DMS79 (cell line): ENCODE data around the gene ACSS3.

ENCODE experiments used
- DNase-seq: peaks from one replicate; lab custom pipeline; 2025; lab: John Stamatoyannopoulos, UW

The ACSS3 gene

DNA sequence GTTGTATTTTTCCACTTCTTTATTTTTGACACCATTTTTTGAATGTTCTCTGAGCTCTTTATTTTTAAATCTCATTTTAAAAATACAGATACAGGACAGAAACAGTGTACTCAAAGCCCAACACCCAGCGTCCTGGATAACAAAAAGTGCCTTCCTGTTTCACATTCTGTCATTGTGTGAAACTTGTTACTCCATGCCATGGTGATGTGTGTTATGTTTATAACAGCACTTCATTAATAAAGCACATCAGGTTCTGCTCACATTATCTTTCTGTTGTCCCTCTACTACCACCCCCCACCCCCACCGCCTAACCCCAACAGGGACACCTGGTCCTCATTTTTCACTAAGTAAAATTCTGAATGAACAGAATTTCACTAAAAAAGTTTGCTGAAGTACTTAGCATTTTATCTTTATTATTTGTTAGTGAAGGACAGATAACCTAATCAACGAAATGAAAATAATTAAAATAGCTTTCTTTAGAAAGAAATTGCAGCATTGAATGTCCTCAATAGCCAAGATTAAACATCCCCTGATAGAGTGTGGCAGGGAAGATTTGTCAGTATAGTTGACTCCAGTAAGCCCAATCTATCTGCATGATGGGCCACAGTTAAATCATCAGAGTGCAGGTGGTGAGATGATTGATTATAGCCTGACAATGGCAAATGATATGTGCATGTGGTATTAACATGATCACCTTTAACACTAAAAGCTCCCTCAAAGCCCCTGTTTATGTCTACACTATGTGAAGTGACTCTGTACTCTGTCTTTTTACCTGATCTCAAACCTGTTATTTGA is 153.9 kb downstream of the ACSS3 start:
- no peak for DNase-seq

DNA sequence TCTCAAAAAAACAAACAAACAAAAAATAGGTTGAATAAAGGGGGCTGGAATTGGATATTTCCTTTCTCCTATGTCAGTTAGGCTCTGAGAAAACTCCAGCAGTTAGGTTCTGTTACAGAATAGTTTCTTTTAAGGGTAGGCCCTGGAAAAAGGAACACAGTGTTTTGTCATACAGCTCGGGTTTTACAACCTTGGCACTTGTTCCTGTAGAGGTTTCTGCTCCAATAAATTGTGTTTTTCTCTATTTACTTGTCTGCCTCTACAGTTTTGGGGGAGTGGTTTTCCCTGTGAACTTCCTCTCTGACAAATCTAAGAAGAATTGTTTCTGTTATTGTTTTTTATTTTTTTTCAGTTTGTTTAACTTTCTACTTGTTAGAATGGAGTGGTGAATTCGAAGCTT is 167.6 kb downstream of the ACSS3 start:
- DNase-seq, result no peak

- DNase-seq, result no peak
Measured at GRCh38 chr12:81245907-81246570, 168.2 kb downstream of the ACSS3 start.

DNA sequence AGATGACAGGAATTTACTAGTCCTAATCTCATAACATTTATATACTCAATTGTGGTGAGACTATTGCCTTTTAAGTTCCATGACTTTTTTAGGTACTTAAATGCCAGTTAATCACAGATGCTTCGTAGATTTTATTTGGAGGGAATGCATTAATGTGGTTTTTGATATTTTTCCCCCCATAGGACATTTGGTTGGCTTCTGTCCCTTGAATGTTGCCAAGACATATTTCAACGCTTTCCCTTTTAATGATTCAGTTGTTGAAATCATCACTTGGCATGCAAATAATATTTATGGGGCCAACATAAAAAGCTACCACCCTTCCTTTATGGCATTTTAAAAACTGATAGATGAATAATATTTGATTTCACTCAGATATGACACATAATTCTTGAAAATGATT is 172.1 kb downstream of the ACSS3 start:
- DNase-seq, result no peak

GRCh38 chr12:81252228-81252627 is 174.3 kb downstream of the ACSS3 start:
- no peak for DNase-seq

- no peak for DNase-seq
Measured at GRCh38 chr12:81253360-81253759, 175.5 kb downstream of the ACSS3 start.

DNA sequence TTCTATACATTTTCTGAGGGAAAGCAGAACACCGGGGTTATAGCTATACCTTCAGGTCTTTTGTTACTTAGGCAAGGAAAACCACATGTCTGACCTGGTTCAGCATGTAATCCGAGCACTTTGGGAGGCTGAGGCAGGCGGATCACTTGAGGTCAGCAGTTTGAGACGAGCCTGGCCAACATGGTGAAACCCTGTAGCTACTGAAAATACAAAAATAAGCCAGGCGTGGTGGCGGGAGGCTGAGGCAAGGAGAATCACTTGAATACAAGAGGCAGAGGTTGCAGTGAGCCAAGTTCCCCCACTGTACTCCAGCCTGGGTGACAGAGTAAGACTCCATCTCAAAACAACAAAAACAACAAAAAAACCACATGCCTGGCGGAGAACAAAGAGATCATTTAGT is 177.6 kb downstream of the ACSS3 start:
- no peak for DNase-seq

DNA sequence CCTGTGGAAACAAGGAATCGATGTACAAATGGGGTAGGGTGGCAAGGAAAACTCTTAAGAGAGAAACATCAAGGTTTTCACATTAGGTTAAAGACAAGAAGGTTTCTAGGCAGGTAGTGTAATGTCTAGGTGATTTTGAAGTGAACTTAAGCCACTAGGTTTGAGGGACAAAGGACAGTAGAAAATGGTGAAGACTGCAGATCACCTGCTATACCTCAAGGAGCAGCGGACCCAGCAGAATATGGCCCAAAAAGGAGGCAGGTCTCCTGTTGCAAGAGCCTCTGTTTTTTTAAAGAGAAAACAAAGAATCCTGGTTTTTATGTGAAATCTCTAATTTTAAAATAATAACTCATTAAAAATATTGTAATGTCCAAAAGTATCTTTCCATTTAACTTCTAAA is 178.1 kb downstream of the ACSS3 start:
- no peak for DNase-seq

- DNase-seq, result no peak
Measured at GRCh38 chr12:81257947-81258551, 180.2 kb downstream of the ACSS3 start.

- DNase-seq, result no peak
Measured at GRCh38 chr12:81259360-81259759, 181.5 kb downstream of the ACSS3 start.

GRCh38 chr12:81261508-81262207 is 183.8 kb downstream of the ACSS3 start:
- no peak for DNase-seq

GRCh38 chr12:81263072-81263471 is 185.2 kb downstream of the ACSS3 start:
- DNase-seq, result no peak

- no peak for DNase-seq
Measured at GRCh38 chr12:81270385-81270784, 192.5 kb downstream of the ACSS3 start.

- no peak for DNase-seq
Measured at GRCh38 chr12:81274637-81275529, 197.0 kb downstream of the ACSS3 start.

- DNase-seq, result no peak
Measured at GRCh38 chr12:81284137-81284536, 206.3 kb downstream of the ACSS3 start.

DNA sequence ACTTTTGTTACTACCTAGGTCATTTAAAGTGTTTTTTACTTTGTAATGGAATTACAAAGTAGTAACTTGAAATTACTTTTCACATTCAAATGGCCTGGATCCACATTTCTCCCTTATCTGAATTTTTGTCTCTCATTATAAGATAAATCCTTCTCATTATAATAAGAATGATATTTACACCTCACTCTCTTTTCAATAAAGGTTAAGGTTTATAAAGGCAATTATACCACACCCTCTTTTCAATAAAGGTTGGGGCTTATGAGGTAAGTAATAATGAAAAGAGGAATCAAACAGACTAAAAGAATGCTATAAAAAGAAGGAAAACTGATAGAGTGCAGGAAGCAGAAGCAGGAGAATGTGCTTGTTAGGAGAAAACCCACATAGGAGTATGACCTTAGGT is 210.8 kb downstream of the ACSS3 start:
- DNase-seq, result no peak

GRCh38 chr12:81294325-81295190 is 216.7 kb downstream of the ACSS3 start:
- no peak for DNase-seq

DNA sequence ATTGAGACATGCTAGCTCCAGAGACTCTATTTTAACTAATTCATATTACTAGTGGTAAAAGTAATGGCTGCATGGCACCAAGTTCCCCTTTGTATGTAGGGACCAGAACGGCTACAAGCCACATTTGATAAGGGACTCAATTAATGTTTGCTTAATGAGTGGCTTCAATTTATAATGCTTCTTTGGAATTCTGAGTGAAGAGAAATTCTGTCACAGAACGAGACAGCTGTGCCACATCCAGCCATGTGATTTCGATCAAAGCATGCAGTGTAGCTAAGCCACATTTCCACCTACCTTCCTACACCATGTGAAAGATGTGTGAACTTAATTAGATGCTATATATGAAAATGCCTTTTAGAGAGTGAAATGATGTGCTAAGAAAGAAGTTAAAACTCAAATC is 217.4 kb downstream of the ACSS3 start:
- DNase-seq, result no peak

- DNase-seq, result no peak
Measured at GRCh38 chr12:81296556-81297305, 218.9 kb downstream of the ACSS3 start.

GRCh38 chr12:81297601-81298000 is 219.7 kb downstream of the ACSS3 start:
- no peak for DNase-seq
